HepG2 (cell line): Measurements from ENCODE around the gene PCYT2. TPM values are rescaled to one million over a fixed set of nuclear protein-coding genes. Genes with fewer than 3 reads are reported as not detected.
A peak's percentile ranks its signal among the peaks of the same experiment; 100 is the strongest.

ENCODE experiments used
- AGO1 ChIP-seq: fragments of 200-400 bp; formaldehyde crosslinking; IDR thresholded peaks from 2 replicates; pipeline ENCODE4 v1.6.1; 2017; ENCODE audit warnings: mild to moderate bottlenecking, low read depth, low read length, moderate library complexity; ENCODE audit not compliant: poor library complexity, severe bottlenecking
- AGO2 ChIP-seq: fragments of 200-400 bp; formaldehyde crosslinking; optimal IDR thresholded peaks from 2 replicates; pipeline ENCODE3; 2017; ENCODE audit warnings: mild to moderate bottlenecking, low read depth, low read length, moderate library complexity
- ARHGAP35 ChIP-seq: sonication (generic); formaldehyde crosslinking; IDR thresholded peaks from 2 replicates; pipeline ENCODE4 v1.9.0; 2022; ENCODE audit warnings: mild to moderate bottlenecking, inconsistent platforms, moderate library complexity, missing genetic modification reagents, borderline replicate concordance
- EED ChIP-seq: sonication (generic); formaldehyde crosslinking; IDR thresholded peaks from 2 replicates; pipeline ENCODE4 v1.5.0; 2020; ENCODE audit warnings: mild to moderate bottlenecking, missing genetic modification reagents
- FOXJ3 ChIP-seq: sonication (generic); formaldehyde crosslinking; IDR thresholded peaks from 2 replicates; pipeline ENCODE4 v1.4.0; 2020; ENCODE audit warnings: missing genetic modification reagents, mild to moderate bottlenecking, borderline replicate concordance
- IRF2 ChIP-seq: IDR thresholded peaks from 2 replicates; pipeline ENCODE4 v1.6.1; 2018; ENCODE audit warnings: missing genetic modification reagents, missing compliant biosample characterization
- KDM2A ChIP-seq: sonication (generic); formaldehyde crosslinking; IDR thresholded peaks from 2 replicates; pipeline ENCODE4 v1.4.0; 2020; ENCODE audit warnings: low read depth, missing genetic modification reagents, borderline replicate concordance
- KDM3A ChIP-seq: IDR thresholded peaks from 2 replicates; pipeline ENCODE4 v1.6.1; 2018; ENCODE audit warnings: low read depth, missing compliant biosample characterization
- MED1 ChIP-seq: sonication (generic); formaldehyde crosslinking; IDR thresholded peaks from 2 replicates; pipeline ENCODE4 v1.4.0; 2020; ENCODE audit warnings: missing genetic modification reagents
- MTF1 ChIP-seq: sonication (generic); formaldehyde crosslinking; IDR thresholded peaks from 2 replicates; pipeline ENCODE4 v1.5.0; 2020; ENCODE audit warnings: missing genetic modification reagents
- RAD51 ChIP-seq: fragments of 450-650 bp; IDR thresholded peaks from 2 replicates; pipeline ENCODE4 v1.6.1; 2016; ENCODE audit warnings: borderline replicate concordance
- RBAK ChIP-seq: sonication (generic); formaldehyde crosslinking; IDR thresholded peaks from 2 replicates; pipeline ENCODE4 v1.5.1; 2020; ENCODE audit warnings: mild to moderate bottlenecking, missing genetic modification reagents
- RNF2 ChIP-seq: fragments of 450-650 bp; conservative IDR thresholded peaks from 2 replicates; pipeline ENCODE4 v1.6.1; 2016; ENCODE audit warnings: low read depth
- SOX13 ChIP-seq, 3 experiments: fragments of 450-650 bp in 1 of 3; sonication (generic) in 1 of 3; formaldehyde crosslinking in 1 of 3; IDR thresholded peaks in 2 of 3; conservative IDR thresholded peaks in 1 of 3; 2 replicates each; pipeline versions ENCODE4 v1.5.0 to v1.6.1; 2016 to 2020; ENCODE audit warnings: antibody characterized with exemption in 1 of 3, mild to moderate bottlenecking in 1 of 3, missing compliant biosample characterization in 1 of 3, missing genetic modification reagents in 1 of 3, moderate library complexity in 1 of 3
- TMF1 ChIP-seq: sonication (generic); formaldehyde crosslinking; IDR thresholded peaks from 2 replicates; pipeline ENCODE4 v1.8.1; 2022; ENCODE audit warnings: low read depth, missing genetic modification reagents
- ZNF292 ChIP-seq: sonication (generic); formaldehyde crosslinking; IDR thresholded peaks from 2 replicates; pipeline ENCODE4 v1.8.1; 2022; ENCODE audit warnings: mild to moderate bottlenecking, low read depth, missing genetic modification reagents, borderline replicate concordance
- ZNF775 ChIP-seq: sonication (generic); formaldehyde crosslinking; IDR thresholded peaks from 2 replicates; pipeline ENCODE4 v1.4.0; 2020; ENCODE audit warnings: missing genetic modification reagents, mild to moderate bottlenecking, moderate library complexity, borderline replicate concordance
- ZNF792 ChIP-seq: IDR thresholded peaks from 2 replicates; pipeline ENCODE4 v1.6.1; 2016
- polyA plus RNA-seq, 8 experiments: library from polyadenylated mRNA; depleted of rRNA in 3 of 8; stranded (reverse) in 7 of 8; unstranded in 1 of 8; fragments of >200 nt; fragmentation: Illumina TruSeq in 4 of 8; extraction: Trizol in 4 of 8; gene quantifications; 2 replicates each; pipeline versions ENCODE4 v1.2.1 to v1.2.3, GENCODE V29; 2011 to 2016; ENCODE audit warnings: low read depth in 4 of 8, missing spikeins in 1 of 8, mixed read lengths in 1 of 8; ENCODE audit not compliant: insufficient read depth in 1 of 8
- total RNA-seq, 5 experiments: library from RNA; depleted of rRNA; stranded (reverse); fragments of >200 nt; fragmentation: Illumina TruSeq; extraction: Trizol; gene quantifications; 2 replicates each; pipeline ENCODE4 v1.2.3, GENCODE V29; 2016; ENCODE audit warnings: low read depth in 1 of 5
- TF ChIP-seq, protein P1 (sequence below): sonication (generic); formaldehyde crosslinking; IDR thresholded peaks from 2 replicates; pipeline ENCODE4 v1.4.0; 2020; ENCODE audit warnings: missing genetic modification reagents
- TF ChIP-seq, protein P2 (sequence below): sonication (generic); formaldehyde crosslinking; IDR thresholded peaks from 2 replicates; pipeline ENCODE4 v1.4.0; 2020; ENCODE audit warnings: missing genetic modification reagents, borderline replicate concordance
- TF ChIP-seq, protein P3 (sequence below): sonication (generic); formaldehyde crosslinking; IDR thresholded peaks from 2 replicates; pipeline ENCODE4 v1.5.0; 2020; ENCODE audit warnings: mild to moderate bottlenecking, missing genetic modification reagents

PCYT2 gene
- total and polyA plus RNA-seq, 2 of the 13 experiments (the other 11 are each of a cell fraction or from before 2014, with no cell fraction given): 147 to 297 TPM

DNA sequence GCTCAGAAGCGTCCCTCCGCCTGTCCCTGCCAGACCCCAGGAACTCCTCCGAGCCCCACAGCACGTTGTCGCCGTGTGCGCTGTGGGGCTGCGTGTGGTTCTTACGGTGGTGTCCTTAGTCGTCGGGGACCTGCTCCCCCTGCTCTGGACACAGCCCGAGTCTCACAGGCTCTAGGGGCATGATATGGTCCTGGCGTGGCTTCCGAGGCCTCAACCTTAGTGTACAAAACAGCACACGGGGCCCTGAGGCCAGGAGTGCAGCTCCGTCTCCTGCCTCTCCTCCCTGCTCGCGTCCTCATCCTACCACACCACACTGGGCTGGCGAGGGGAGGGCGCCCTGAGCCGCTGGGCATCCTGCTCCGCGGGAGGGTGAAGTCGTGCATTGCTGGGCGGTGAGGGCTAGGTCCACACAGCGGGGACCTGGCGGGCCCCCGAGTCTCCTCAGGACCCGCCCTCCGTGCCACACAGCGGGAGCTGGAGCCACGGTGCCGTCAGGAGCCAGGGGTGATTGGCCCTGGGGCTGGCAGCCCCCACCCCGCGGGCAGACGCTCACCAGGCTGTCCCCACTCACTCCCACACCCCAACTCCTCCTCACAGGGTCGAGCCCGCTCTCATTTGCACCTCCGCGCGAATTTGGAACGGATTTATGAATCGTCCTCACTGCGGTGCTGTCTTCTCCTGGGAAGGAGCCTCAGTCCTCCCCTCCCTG lies 17.5 kb upstream of the PCYT2 start (continued):
- TF ChIP-seq, protein P1, sequence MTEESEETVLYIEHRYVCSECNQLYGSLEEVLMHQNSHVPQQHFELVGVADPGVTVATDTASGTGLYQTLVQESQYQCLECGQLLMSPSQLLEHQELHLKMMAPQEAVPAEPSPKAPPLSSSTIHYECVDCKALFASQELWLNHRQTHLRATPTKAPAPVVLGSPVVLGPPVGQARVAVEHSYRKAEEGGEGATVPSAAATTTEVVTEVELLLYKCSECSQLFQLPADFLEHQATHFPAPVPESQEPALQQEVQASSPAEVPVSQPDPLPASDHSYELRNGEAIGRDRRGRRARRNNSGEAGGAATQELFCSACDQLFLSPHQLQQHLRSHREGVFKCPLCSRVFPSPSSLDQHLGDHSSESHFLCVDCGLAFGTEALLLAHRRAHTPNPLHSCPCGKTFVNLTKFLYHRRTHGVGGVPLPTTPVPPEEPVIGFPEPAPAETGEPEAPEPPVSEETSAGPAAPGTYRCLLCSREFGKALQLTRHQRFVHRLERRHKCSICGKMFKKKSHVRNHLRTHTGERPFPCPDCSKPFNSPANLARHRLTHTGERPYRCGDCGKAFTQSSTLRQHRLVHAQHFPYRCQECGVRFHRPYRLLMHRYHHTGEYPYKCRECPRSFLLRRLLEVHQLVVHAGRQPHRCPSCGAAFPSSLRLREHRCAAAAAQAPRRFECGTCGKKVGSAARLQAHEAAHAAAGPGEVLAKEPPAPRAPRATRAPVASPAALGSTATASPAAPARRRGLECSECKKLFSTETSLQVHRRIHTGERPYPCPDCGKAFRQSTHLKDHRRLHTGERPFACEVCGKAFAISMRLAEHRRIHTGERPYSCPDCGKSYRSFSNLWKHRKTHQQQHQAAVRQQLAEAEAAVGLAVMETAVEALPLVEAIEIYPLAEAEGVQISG: no peak
- TF ChIP-seq, protein P2, sequence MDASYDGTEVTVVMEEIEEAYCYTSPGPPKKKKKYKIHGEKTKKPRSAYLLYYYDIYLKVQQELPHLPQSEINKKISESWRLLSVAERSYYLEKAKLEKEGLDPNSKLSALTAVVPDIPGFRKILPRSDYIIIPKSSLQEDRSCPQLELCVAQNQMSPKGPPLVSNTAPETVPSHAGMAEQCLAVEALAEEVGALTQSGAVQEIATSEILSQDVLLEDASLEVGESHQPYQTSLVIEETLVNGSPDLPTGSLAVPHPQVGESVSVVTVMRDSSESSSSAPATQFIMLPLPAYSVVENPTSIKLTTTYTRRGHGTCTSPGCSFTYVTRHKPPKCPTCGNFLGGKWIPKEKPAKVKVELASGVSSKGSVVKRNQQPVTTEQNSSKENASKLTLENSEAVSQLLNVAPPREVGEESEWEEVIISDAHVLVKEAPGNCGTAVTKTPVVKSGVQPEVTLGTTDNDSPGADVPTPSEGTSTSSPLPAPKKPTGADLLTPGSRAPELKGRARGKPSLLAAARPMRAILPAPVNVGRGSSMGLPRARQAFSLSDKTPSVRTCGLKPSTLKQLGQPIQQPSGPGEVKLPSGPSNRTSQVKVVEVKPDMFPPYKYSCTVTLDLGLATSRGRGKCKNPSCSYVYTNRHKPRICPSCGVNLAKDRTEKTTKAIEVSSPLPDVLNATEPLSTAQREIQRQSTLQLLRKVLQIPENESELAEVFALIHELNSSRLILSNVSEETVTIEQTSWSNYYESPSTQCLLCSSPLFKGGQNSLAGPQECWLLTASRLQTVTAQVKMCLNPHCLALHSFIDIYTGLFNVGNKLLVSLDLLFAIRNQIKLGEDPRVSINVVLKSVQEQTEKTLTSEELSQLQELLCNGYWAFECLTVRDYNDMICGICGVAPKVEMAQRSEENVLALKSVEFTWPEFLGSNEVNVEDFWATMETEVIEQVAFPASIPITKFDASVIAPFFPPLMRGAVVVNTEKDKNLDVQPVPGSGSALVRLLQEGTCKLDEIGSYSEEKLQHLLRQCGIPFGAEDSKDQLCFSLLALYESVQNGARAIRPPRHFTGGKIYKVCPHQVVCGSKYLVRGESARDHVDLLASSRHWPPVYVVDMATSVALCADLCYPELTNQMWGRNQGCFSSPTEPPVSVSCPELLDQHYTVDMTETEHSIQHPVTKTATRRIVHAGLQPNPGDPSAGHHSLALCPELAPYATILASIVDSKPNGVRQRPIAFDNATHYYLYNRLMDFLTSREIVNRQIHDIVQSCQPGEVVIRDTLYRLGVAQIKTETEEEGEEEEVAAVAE (CRISPR knock-in tag): no peak
- TF ChIP-seq MED1 (CRISPR knock-in tag): no peak
- no peak; the same call in 1 of the 2 replicates for TF ChIP-seq EED (CRISPR knock-in tag)
- TF ChIP-seq ZNF775 (CRISPR knock-in tag): no peak
- TF ChIP-seq MTF1 (CRISPR knock-in tag): no peak
- no peak for TF ChIP-seq TMF1
- TF ChIP-seq ZNF292: 0 out of 2 replicates have a peak, but pooled peaks have one; percentile 22
- TF ChIP-seq RBAK: peak; percentile 49; the same call in 1 of the 2 replicates
- peak; percentile 82 for TF ChIP-seq AGO2
- TF ChIP-seq SOX13 (IDR thresholded peaks at IDR 0.05): no peak
- TF ChIP-seq SOX13 (CRISPR knock-in tag; conservative IDR thresholded peaks at IDR 0.05 in 1 of 2, IDR thresholded peaks at IDR 0.05 in 1 of 2): no peak
- no peak for TF ChIP-seq RNF2
- TF ChIP-seq KDM3A (CRISPR knock-in tag): no peak
- TF ChIP-seq KDM2A: peak; percentile 50; the same call in 1 of the 2 replicates
- peak; percentile 63 for TF ChIP-seq AGO1
- 0 out of 2 replicates have a peak, but pooled peaks have one; percentile 21 for TF ChIP-seq ZNF792
- TF ChIP-seq IRF2 (CRISPR knock-in tag): 0 out of 2 replicates have a peak, but pooled peaks have one; percentile 37
- TF ChIP-seq, protein P3, sequence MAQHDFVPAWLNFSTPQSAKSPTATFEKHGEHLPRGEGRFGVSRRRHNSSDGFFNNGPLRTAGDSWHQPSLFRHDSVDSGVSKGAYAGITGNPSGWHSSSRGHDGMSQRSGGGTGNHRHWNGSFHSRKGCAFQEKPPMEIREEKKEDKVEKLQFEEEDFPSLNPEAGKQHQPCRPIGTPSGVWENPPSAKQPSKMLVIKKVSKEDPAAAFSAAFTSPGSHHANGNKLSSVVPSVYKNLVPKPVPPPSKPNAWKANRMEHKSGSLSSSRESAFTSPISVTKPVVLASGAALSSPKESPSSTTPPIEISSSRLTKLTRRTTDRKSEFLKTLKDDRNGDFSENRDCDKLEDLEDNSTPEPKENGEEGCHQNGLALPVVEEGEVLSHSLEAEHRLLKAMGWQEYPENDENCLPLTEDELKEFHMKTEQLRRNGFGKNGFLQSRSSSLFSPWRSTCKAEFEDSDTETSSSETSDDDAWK (CRISPR knock-in tag): no peak
- no peak for TF ChIP-seq FOXJ3
- TF ChIP-seq ARHGAP35 (CRISPR knock-in tag): no peak
- no peak for TF ChIP-seq RAD51
